Hepatocyte (in vitro differentiated cells): ENCODE measurements around the gene SMIM17. TPM values are rescaled to one million over a fixed set of nuclear protein-coding genes. Genes with fewer than 3 reads are reported as not detected.

Source experiments
- DNase-seq: peaks from one replicate; pipeline ENCODE4 v3.0.0-alpha.2; 2016; ENCODE audit warnings: low spot score
- H2AFZ ChIP-seq: fragments of 200-600 bp; sonication (generic); 2 replicates; pipeline ENCODE4 v1.6.0; 2016; ENCODE audit warnings: antibody characterized with exemption, mild to moderate bottlenecking
- H3K27ac ChIP-seq: fragments of 200-600 bp; sonication (generic); 2 replicates; pipeline ENCODE4 v1.5.1; 2016; ENCODE audit warnings: mild to moderate bottlenecking
- H3K27me3 ChIP-seq: fragments of 200-600 bp; sonication (generic); 2 replicates; pipeline ENCODE4 v1.6.1; 2016
- H3K36me3 ChIP-seq: fragments of 200-600 bp; sonication (generic); replicated peaks from 2 replicates; pipeline ENCODE4 v1.5.1; 2016; ENCODE audit warnings: low read depth; ENCODE audit not compliant: insufficient read depth
- H3K4me1 ChIP-seq: fragments of 200-600 bp; sonication (generic); 2 replicates; pipeline ENCODE4 v1.5.1; 2016; ENCODE audit warnings: mild to moderate bottlenecking, moderate library complexity; ENCODE audit not compliant: insufficient read depth
- H3K4me2 ChIP-seq: fragments of 200-600 bp; sonication (generic); 2 replicates; pipeline ENCODE4 v1.6.0; 2016
- H3K4me3 ChIP-seq: fragments of 200-600 bp; sonication (generic); 2 replicates; pipeline ENCODE4 v1.5.1; 2016; ENCODE audit warnings: mild to moderate bottlenecking
- H3K79me2 ChIP-seq: fragments of 200-600 bp; sonication (generic); 2 replicates; pipeline ENCODE4 v1.6.0; 2017; ENCODE audit warnings: mild to moderate bottlenecking
- H3K9me2 ChIP-seq: fragments of 200-600 bp; sonication (generic); replicated peaks from 2 replicates; pipeline ENCODE4 v1.6.0; 2017; ENCODE audit warnings: mild to moderate bottlenecking; ENCODE audit not compliant: insufficient read depth
- H3K9me3 ChIP-seq: fragments of 200-600 bp; sonication (generic); 2 replicates; pipeline ENCODE4 v1.5.1; 2016; ENCODE audit warnings: low read depth, mild to moderate bottlenecking
- H4K20me1 ChIP-seq: fragments of 200-600 bp; sonication (generic); 2 replicates; pipeline ENCODE4 v1.6.0; 2016; ENCODE audit warnings: mild to moderate bottlenecking; ENCODE audit not compliant: insufficient read depth, poor library complexity, severe bottlenecking
- EZH2 ChIP-seq: fragments of 200-600 bp; sonication (generic); IDR thresholded peaks from 2 replicates; pipeline ENCODE4 v1.6.1; 2016; ENCODE audit warnings: antibody characterized with exemption, mild to moderate bottlenecking, borderline replicate concordance
- EZH2phosphoT487 ChIP-seq: fragments of 200-600 bp; sonication (generic); IDR thresholded peaks from one replicate; pipeline ENCODE4 v1.6.1; 2018; ENCODE audit warnings: antibody characterized with exemption, mild to moderate bottlenecking, low read depth, moderate library complexity; ENCODE audit not compliant: unreplicated experiment, severe bottlenecking
- WGBS: methylation state at CpG from one replicate; pipeline ENCODE4 v1.1.6; 2016; ENCODE audit warnings: low lambda C conversion rate; ENCODE audit errors: missing lambda C conversion rate; 5-methylcytosine and 5-hydroxymethylcytosine counted together
- polyA plus RNA-seq: library from polyadenylated mRNA; unstranded; fragments of >200 nt; fragmentation: Nextera tagmentation; extraction: Ambion mirVana; gene quantifications from 2 replicates; pipeline ENCODE4 v1.2.1, GENCODE V29; 2016
- total RNA-seq: library from RNA; depleted of rRNA; stranded (reverse); fragments of >200 nt; gene quantifications from 2 replicates; pipeline ENCODE4 v1.2.3, GENCODE V29; 2014
- TF ChIP-seq, protein P1 (sequence below): fragments of 200-600 bp; sonication (generic); IDR thresholded peaks from 2 replicates; pipeline ENCODE4 v1.5.1; 2016; ENCODE audit warnings: antibody characterized with exemption, mild to moderate bottlenecking; ENCODE audit not compliant: poor library complexity

SMIM17 gene
- total and polyA plus RNA-seq, 2 experiments from 2014 or later: 0.45 TPM; not detected in 1

GRCh38 chr19:56639217-56639616 lies 3.7 kb upstream of the SMIM17 start:
- 92% methylated on average over 7 of the region's 7 CpGs for WGBS
- Histone ChIP-seq H3K36me3 (no peaks in the 10 kb centered on the region), H3K9me3 (no peaks in the 10 kb centered on the region), H3K4me3 (no peak overlapping the region), H3K4me2 (no peak overlapping the region), H3K27ac (no peak overlapping the region), H3K9me2 (no peaks in the 10 kb centered on the region), H3K27me3 (no peaks in the 10 kb centered on the region), H3K79me2 (no peaks in the 10 kb centered on the region), H2AFZ (no peak overlapping the region), H4K20me1 (no peaks in the 10 kb centered on the region), H3K4me1 (no peaks in the 10 kb centered on the region)
- TF ChIP-seq, protein P1, sequence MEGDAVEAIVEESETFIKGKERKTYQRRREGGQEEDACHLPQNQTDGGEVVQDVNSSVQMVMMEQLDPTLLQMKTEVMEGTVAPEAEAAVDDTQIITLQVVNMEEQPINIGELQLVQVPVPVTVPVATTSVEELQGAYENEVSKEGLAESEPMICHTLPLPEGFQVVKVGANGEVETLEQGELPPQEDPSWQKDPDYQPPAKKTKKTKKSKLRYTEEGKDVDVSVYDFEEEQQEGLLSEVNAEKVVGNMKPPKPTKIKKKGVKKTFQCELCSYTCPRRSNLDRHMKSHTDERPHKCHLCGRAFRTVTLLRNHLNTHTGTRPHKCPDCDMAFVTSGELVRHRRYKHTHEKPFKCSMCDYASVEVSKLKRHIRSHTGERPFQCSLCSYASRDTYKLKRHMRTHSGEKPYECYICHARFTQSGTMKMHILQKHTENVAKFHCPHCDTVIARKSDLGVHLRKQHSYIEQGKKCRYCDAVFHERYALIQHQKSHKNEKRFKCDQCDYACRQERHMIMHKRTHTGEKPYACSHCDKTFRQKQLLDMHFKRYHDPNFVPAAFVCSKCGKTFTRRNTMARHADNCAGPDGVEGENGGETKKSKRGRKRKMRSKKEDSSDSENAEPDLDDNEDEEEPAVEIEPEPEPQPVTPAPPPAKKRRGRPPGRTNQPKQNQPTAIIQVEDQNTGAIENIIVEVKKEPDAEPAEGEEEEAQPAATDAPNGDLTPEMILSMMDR: no peak
- TF ChIP-seq EZH2phosphoT487 (no peak), EZH2 (no peak)
- no peak for DNase-seq

DNA sequence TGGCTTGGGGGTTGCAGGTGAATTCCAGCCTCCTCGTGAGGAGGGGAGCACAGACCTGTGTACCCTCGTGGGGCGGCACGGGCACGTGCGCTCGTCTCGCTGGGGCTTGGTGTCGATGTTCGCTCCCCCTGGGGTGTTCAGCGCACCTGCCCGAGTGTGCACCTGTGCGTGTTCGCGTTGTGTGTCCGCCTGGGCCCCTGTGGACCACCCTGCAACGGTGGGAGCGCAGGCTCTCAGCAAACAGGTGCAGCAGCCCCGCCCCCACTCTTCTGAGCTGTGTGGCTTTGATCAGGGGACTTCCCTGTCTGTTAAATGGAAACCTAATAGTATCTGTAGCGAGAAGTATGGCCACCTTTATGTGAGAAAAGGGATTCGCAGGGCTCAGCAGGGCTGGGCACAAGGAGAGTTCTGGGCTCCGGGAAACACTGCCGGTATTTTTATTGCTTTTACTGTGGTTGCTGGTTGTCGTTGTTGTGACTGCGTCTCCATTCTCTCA lies 549 bp downstream of the SMIM17 start:
- Histone ChIP-seq H4K20me1 (no peaks in the 10 kb centered on the region), H3K4me3 (no peak overlapping the region), H3K36me3 (no peaks in the 10 kb centered on the region), H3K4me1 (no peaks in the 10 kb centered on the region), H2AFZ (no peak overlapping the region), H3K4me2 (no peak overlapping the region), H3K27me3 (no peaks in the 10 kb centered on the region), H3K79me2 (no peaks in the 10 kb centered on the region), H3K9me2 (no peaks in the 10 kb centered on the region), H3K27ac (no peak overlapping the region), H3K9me3 (no peaks in the 10 kb centered on the region)
- no peak for TF ChIP-seq EZH2
- TF ChIP-seq, protein P1: no peak
- TF ChIP-seq EZH2phosphoT487: no peak
- no peak for DNase-seq
- 90% methylated on average over 22 of the region's 25 CpGs for WGBS

DNA sequence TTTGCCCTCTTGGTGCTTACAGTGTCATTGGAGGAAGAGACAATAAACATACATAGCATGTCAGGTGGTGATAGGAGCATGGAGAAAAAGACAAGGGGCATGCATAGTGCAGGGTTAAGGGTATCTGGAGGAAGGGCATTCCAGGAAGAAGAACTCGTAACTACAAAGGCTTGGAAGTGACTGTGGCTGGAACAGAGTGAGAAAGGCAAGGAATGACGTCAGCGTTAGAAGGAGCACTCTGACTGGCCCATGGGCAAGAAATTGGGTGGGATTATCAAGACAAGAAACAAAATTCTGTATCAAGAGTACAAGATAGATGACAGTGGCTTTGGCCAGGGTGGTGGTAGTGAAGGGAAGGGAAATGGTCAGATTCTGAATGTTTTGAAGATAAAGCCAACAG lies 11.2 kb downstream of the SMIM17 start:
- no peak overlapping the region for H3K4me3 ChIP-seq
- H3K79me2 ChIP-seq: no peaks in the 10 kb centered on the region
- H2AFZ ChIP-seq: no peak overlapping the region
- no peaks in the 10 kb centered on the region for H4K20me1 ChIP-seq
- H3K4me2 ChIP-seq: no peak overlapping the region
- no peak for DNase-seq
- H3K27ac ChIP-seq: no peak overlapping the region
- 76% methylated on average over 3 of the region's 3 CpGs for WGBS
- H3K4me1 ChIP-seq: no peaks in the 10 kb centered on the region
- no peaks in the 10 kb centered on the region for H3K9me3 ChIP-seq
- H3K36me3 ChIP-seq: no peaks in the 10 kb centered on the region
- no peaks in the 10 kb centered on the region for H3K9me2 ChIP-seq
- no peaks in the 10 kb centered on the region for H3K27me3 ChIP-seq
- TF ChIP-seq, protein P1: no peak
- TF ChIP-seq EZH2 (no peak), EZH2phosphoT487 (no peak)
